GM23338 (cell line): ENCODE data around the gene GJC1. TPM values are rescaled to one million over a fixed set of nuclear protein-coding genes. Genes with fewer than 3 reads are reported as not detected.

Experiments
- ATAC-seq: fragments of 200-7000 bp; cut with Tn5 transposase; 3 replicates; pipeline ENCODE4 v1.9.1; 2020
- DNase-seq: peaks from one replicate; pipeline ENCODE4 v3.0.0-alpha.2; 2015; ENCODE audit warnings: low spot score
- H2AFZ ChIP-seq: fragments of 200-600 bp; sonication (generic); 2 replicates; pipeline ENCODE4 v1.8.0; 2016; ENCODE audit warnings: antibody characterized with exemption, mild to moderate bottlenecking, moderate library complexity
- H3F3A ChIP-seq: fragments of 200-600 bp; sonication (generic); replicated peaks from 2 replicates; pipeline ENCODE4 v1.8.0; 2017; ENCODE audit warnings: antibody characterized with exemption, mixed run types, low read depth
- H3K27ac ChIP-seq: fragments of 200-600 bp; sonication (generic); 2 replicates; pipeline ENCODE4 v1.6.1; 2016; ENCODE audit warnings: low read depth
- H3K27me3 ChIP-seq: fragments of 200-600 bp; sonication (generic); 2 replicates; pipeline ENCODE4 v1.8.0; 2016; ENCODE audit warnings: mild to moderate bottlenecking, mixed run types, moderate library complexity; ENCODE audit not compliant: insufficient read depth
- H3K36me3 ChIP-seq: fragments of 200-600 bp; sonication (generic); 2 replicates; pipeline ENCODE4 v1.8.0; 2016; ENCODE audit warnings: mild to moderate bottlenecking; ENCODE audit not compliant: insufficient read depth
- H3K4me1 ChIP-seq: fragments of 200-600 bp; sonication (generic); 2 replicates; pipeline ENCODE4 v1.8.0; 2016; ENCODE audit warnings: mild to moderate bottlenecking, moderate library complexity; ENCODE audit not compliant: insufficient read depth
- H3K4me2 ChIP-seq: fragments of 200-600 bp; sonication (generic); 2 replicates; pipeline ENCODE4 v1.7.1; 2017; ENCODE audit warnings: mixed run types
- H3K4me3 ChIP-seq: fragments of 200-600 bp; sonication (generic); 2 replicates; pipeline ENCODE4 v1.6.1; 2016; ENCODE audit warnings: mixed run types
- H3K79me2 ChIP-seq: fragments of 200-600 bp; sonication (generic); replicated peaks from 2 replicates; pipeline ENCODE4 v1.8.0; 2017; ENCODE audit warnings: mild to moderate bottlenecking; ENCODE audit not compliant: insufficient read depth
- H3K9me2 ChIP-seq: fragments of 200-600 bp; sonication (generic); 2 replicates; pipeline ENCODE4 v1.8.0; 2017; ENCODE audit not compliant: insufficient read depth
- H4K20me1 ChIP-seq: fragments of 200-600 bp; sonication (generic); replicated peaks from 2 replicates; pipeline ENCODE4 v1.8.0; 2017; ENCODE audit warnings: mild to moderate bottlenecking; ENCODE audit not compliant: insufficient read depth
- H3K27ac Mint-ChIP-seq: 2 replicates; pipeline ENCODE4 v1.8.0; 2020; ENCODE audit warnings: inconsistent platforms, mild to moderate bottlenecking, moderate library complexity, mixed read lengths
- H3K27me3 Mint-ChIP-seq: 3 replicates; pipeline ENCODE4 v1.8.0; 2022; ENCODE audit warnings: low read depth, mild to moderate bottlenecking, moderate library complexity, mixed read lengths, inconsistent platforms; ENCODE audit not compliant: insufficient read depth, poor library complexity
- H3K36me3 Mint-ChIP-seq: 3 replicates; pipeline ENCODE4 v1.8.0; 2021; ENCODE audit warnings: low read depth, mild to moderate bottlenecking, inconsistent platforms, moderate library complexity, mixed read lengths
- H3K4me1 Mint-ChIP-seq: 3 replicates; pipeline ENCODE4 v1.8.0; 2020; ENCODE audit warnings: mild to moderate bottlenecking, inconsistent platforms, mixed read lengths
- H3K4me3 Mint-ChIP-seq: 3 replicates; pipeline ENCODE4 v1.8.0; 2021; ENCODE audit warnings: moderate library complexity, mild to moderate bottlenecking, inconsistent platforms, mixed read lengths
- H3K9me3 Mint-ChIP-seq: 3 replicates; pipeline ENCODE4 v1.8.0; 2020; ENCODE audit warnings: moderate library complexity, mild to moderate bottlenecking, inconsistent platforms, mixed read lengths
- CREB1 ChIP-seq: fragments of 250-450 bp; sonication (Bioruptor Pico); IDR thresholded peaks from 2 replicates; pipeline ENCODE4 v1.5.0; 2020; ENCODE audit warnings: low read depth, mild to moderate bottlenecking, moderate library complexity
- EZH2 ChIP-seq: fragments of 200-600 bp; sonication (generic); IDR thresholded peaks from one replicate; pipeline ENCODE4 v1.8.0; 2017; ENCODE audit warnings: antibody characterized with exemption, mild to moderate bottlenecking, low read depth; ENCODE audit not compliant: unreplicated experiment
- EZH2phosphoT487 ChIP-seq: fragments of 200-600 bp; sonication (generic); IDR thresholded peaks from one replicate; pipeline ENCODE4 v1.8.1; 2018; ENCODE audit warnings: antibody characterized with exemption; ENCODE audit not compliant: unreplicated experiment
- JUNB ChIP-seq: IDR thresholded peaks from one replicate; pipeline ENCODE4 v1.6.1; 2016; ENCODE audit warnings: antibody characterized with exemption; ENCODE audit not compliant: unreplicated experiment
- NANOG ChIP-seq: IDR thresholded peaks from 2 replicates; pipeline ENCODE4 v1.6.1; 2016; ENCODE audit warnings: antibody characterized with exemption, borderline replicate concordance
- POLR2AphosphoS5 ChIP-seq: IDR thresholded peaks from 2 replicates; pipeline ENCODE4 v1.6.1; 2016; ENCODE audit warnings: antibody characterized with exemption, low read depth
- STAT1 ChIP-seq: IDR thresholded peaks from one replicate; pipeline ENCODE4 v1.6.1; 2016; ENCODE audit warnings: antibody characterized with exemption; ENCODE audit not compliant: unreplicated experiment
- ZNF114 ChIP-seq: fragments of 250-450 bp; sonication (Bioruptor Pico); IDR thresholded peaks from 2 replicates; pipeline ENCODE4 v1.5.0; 2020; ENCODE audit warnings: mild to moderate bottlenecking, moderate library complexity
- ZNF331 ChIP-seq: fragments of 250-450 bp; sonication (Bioruptor Pico); IDR thresholded peaks from 2 replicates; pipeline ENCODE4 v1.5.0; 2020; ENCODE audit warnings: low read depth, mild to moderate bottlenecking, moderate library complexity
- polyA plus RNA-seq: library from polyadenylated mRNA; unstranded; fragments of >200 nt; fragmentation: Nextera tagmentation; extraction: Ambion mirVana; gene quantifications from 2 replicates; pipeline ENCODE4 v1.2.1, GENCODE V29; 2016
- total RNA-seq: library from RNA; depleted of rRNA; stranded (reverse); fragments of >200 nt; shearing (Covaris generic); gene quantifications from 2 replicates; pipeline ENCODE4 v1.2.3, GENCODE V29; 2014
- TF ChIP-seq, protein P1 (sequence below): IDR thresholded peaks from 2 replicates; pipeline ENCODE4 v1.6.1; 2016; ENCODE audit warnings: antibody characterized with exemption
- TF ChIP-seq, protein P2 (sequence below): IDR thresholded peaks from one replicate; pipeline ENCODE4 v1.6.1; 2018; ENCODE audit warnings: antibody characterized with exemption; ENCODE audit not compliant: unreplicated experiment
- TF ChIP-seq, protein P3 (sequence below), 2 experiments: fragments of 200-600 bp in 1 of 2; sonication (generic) in 1 of 2; conservative IDR thresholded peaks; 2 replicates each; pipeline versions ENCODE4 v1.5.1 to v1.6.1; 2016 to 2017; ENCODE audit warnings: antibody characterized with exemption in 2 of 2, low read depth in 2 of 2, mild to moderate bottlenecking in 2 of 2, moderate library complexity in 1 of 2
- TF ChIP-seq, protein P4 (sequence below): fragments of 250-450 bp; sonication (Bioruptor Pico); IDR thresholded peaks from 2 replicates; pipeline ENCODE4 v1.5.0; 2020; ENCODE audit warnings: mild to moderate bottlenecking, moderate library complexity

The GJC1 gene
- total and polyA plus RNA-seq, 2 experiments from 2014 or later, result 34.7 to 99.2 TPM

- H3K27ac Mint-ChIP-seq, result no peak overlapping the region
- no peak for ATAC-seq
- Histone ChIP-seq H3K4me1 (no peaks in the 10 kb centered on the region), H3K4me3 (no peak overlapping the region), H3K27me3 (no peaks in the 10 kb centered on the region), H3K27ac (no peak overlapping the region), H4K20me1 (peaks cover 7% of the 10 kb centered on the region; the same call in 1 of the 2 replicates), H3K36me3 (peaks cover 42% of the 10 kb centered on the region), H3F3A (0 out of 2 replicates have a peak, but pooled peaks cover 7% of the 10 kb centered on the region), H3K4me2 (no peak overlapping the region), H2AFZ (no peak overlapping the region), H3K79me2 (no peaks in the 10 kb centered on the region), H3K9me2 (no peaks in the 10 kb centered on the region)
- H3K9me3 Mint-ChIP-seq, result no peaks in the 10 kb centered on the region
- H3K36me3 Mint-ChIP-seq, result peaks cover 88% of the 10 kb centered on the region
- DNase-seq, result no peak
- peaks cover under 1% of the 10 kb centered on the region; the same call in 1 of the 3 replicates for H3K4me1 Mint-ChIP-seq
- TF ChIP-seq EZH2phosphoT487 (no peak), JUNB (no peak), NANOG (no peak), ZNF331 (CRISPR knock-in tag) (no peak), ZNF114 (CRISPR knock-in tag) (no peak), POLR2AphosphoS5 (no peak), CREB1 (CRISPR knock-in tag) (no peak), EZH2 (no peak), STAT1 (no peak)
- TF ChIP-seq, protein P1, sequence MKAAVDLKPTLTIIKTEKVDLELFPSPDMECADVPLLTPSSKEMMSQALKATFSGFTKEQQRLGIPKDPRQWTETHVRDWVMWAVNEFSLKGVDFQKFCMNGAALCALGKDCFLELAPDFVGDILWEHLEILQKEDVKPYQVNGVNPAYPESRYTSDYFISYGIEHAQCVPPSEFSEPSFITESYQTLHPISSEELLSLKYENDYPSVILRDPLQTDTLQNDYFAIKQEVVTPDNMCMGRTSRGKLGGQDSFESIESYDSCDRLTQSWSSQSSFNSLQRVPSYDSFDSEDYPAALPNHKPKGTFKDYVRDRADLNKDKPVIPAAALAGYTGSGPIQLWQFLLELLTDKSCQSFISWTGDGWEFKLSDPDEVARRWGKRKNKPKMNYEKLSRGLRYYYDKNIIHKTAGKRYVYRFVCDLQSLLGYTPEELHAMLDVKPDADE, result no peak
- TF ChIP-seq, protein P2, sequence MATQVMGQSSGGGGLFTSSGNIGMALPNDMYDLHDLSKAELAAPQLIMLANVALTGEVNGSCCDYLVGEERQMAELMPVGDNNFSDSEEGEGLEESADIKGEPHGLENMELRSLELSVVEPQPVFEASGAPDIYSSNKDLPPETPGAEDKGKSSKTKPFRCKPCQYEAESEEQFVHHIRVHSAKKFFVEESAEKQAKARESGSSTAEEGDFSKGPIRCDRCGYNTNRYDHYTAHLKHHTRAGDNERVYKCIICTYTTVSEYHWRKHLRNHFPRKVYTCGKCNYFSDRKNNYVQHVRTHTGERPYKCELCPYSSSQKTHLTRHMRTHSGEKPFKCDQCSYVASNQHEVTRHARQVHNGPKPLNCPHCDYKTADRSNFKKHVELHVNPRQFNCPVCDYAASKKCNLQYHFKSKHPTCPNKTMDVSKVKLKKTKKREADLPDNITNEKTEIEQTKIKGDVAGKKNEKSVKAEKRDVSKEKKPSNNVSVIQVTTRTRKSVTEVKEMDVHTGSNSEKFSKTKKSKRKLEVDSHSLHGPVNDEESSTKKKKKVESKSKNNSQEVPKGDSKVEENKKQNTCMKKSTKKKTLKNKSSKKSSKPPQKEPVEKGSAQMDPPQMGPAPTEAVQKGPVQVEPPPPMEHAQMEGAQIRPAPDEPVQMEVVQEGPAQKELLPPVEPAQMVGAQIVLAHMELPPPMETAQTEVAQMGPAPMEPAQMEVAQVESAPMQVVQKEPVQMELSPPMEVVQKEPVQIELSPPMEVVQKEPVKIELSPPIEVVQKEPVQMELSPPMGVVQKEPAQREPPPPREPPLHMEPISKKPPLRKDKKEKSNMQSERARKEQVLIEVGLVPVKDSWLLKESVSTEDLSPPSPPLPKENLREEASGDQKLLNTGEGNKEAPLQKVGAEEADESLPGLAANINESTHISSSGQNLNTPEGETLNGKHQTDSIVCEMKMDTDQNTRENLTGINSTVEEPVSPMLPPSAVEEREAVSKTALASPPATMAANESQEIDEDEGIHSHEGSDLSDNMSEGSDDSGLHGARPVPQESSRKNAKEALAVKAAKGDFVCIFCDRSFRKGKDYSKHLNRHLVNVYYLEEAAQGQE, result no peak
- TF ChIP-seq, protein P3, sequence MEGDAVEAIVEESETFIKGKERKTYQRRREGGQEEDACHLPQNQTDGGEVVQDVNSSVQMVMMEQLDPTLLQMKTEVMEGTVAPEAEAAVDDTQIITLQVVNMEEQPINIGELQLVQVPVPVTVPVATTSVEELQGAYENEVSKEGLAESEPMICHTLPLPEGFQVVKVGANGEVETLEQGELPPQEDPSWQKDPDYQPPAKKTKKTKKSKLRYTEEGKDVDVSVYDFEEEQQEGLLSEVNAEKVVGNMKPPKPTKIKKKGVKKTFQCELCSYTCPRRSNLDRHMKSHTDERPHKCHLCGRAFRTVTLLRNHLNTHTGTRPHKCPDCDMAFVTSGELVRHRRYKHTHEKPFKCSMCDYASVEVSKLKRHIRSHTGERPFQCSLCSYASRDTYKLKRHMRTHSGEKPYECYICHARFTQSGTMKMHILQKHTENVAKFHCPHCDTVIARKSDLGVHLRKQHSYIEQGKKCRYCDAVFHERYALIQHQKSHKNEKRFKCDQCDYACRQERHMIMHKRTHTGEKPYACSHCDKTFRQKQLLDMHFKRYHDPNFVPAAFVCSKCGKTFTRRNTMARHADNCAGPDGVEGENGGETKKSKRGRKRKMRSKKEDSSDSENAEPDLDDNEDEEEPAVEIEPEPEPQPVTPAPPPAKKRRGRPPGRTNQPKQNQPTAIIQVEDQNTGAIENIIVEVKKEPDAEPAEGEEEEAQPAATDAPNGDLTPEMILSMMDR (conservative IDR thresholded peaks at IDR 0.05; ENCODE audit: low read depth in 2 of 2), result no peak
- TF ChIP-seq, protein P4, sequence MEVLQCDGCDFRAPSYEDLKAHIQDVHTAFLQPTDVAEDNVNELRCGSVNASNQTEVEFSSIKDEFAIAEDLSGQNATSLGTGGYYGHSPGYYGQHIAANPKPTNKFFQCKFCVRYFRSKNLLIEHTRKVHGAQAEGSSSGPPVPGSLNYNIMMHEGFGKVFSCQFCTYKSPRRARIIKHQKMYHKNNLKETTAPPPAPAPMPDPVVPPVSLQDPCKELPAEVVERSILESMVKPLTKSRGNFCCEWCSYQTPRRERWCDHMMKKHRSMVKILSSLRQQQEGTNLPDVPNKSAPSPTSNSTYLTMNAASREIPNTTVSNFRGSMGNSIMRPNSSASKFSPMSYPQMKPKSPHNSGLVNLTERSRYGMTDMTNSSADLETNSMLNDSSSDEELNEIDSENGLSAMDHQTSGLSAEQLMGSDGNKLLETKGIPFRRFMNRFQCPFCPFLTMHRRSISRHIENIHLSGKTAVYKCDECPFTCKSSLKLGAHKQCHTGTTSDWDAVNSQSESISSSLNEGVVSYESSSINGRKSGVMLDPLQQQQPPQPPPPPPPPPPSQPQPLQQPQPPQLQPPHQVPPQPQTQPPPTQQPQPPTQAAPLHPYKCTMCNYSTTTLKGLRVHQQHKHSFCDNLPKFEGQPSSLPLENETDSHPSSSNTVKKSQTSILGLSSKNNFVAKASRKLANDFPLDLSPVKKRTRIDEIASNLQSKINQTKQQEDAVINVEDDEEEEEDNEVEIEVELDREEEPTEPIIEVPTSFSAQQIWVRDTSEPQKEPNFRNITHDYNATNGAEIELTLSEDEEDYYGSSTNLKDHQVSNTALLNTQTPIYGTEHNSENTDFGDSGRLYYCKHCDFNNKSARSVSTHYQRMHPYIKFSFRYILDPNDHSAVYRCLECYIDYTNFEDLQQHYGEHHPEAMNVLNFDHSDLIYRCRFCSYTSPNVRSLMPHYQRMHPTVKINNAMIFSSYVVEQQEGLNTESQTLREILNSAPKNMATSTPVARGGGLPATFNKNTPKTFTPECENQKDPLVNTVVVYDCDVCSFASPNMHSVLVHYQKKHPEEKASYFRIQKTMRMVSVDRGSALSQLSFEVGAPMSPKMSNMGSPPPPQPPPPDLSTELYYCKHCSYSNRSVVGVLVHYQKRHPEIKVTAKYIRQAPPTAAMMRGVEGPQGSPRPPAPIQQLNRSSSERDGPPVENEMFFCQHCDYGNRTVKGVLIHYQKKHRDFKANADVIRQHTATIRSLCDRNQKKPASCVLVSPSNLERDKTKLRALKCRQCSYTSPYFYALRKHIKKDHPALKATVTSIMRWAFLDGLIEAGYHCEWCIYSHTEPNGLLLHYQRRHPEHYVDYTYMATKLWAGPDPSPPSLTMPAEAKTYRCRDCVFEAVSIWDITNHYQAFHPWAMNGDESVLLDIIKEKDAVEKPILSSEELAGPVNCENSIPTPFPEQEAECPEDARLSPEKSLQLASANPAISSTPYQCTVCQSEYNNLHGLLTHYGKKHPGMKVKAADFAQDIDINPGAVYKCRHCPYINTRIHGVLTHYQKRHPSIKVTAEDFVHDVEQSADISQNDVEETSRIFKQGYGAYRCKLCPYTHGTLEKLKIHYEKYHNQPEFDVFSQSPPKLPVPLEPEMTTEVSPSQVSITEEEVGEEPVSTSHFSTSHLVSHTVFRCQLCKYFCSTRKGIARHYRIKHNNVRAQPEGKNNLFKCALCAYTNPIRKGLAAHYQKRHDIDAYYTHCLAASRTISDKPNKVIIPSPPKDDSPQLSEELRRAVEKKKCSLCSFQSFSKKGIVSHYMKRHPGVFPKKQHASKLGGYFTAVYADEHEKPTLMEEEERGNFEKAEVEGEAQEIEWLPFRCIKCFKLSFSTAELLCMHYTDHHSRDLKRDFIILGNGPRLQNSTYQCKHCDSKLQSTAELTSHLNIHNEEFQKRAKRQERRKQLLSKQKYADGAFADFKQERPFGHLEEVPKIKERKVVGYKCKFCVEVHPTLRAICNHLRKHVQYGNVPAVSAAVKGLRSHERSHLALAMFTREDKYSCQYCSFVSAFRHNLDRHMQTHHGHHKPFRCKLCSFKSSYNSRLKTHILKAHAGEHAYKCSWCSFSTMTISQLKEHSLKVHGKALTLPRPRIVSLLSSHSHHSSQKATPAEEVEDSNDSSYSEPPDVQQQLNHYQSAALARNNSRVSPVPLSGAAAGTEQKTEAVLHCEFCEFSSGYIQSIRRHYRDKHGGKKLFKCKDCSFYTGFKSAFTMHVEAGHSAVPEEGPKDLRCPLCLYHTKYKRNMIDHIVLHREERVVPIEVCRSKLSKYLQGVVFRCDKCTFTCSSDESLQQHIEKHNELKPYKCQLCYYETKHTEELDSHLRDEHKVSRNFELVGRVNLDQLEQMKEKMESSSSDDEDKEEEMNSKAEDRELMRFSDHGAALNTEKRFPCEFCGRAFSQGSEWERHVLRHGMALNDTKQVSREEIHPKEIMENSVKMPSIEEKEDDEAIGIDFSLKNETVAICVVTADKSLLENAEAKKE (CRISPR knock-in tag), result no peak
- peaks cover 2% of the 10 kb centered on the region for H3K27me3 Mint-ChIP-seq
- no peak overlapping the region for H3K4me3 Mint-ChIP-seq
These were observed 24.1 kb upstream of the GJC1 start for GRCh38 chr17:44854192-44854591.
